Tongue (tissue), 3 donors: Measurements from ENCODE around the gene FGR. TPM values are rescaled to one million over a fixed set of nuclear protein-coding genes. Genes with fewer than 3 reads are reported as not detected.

ENCODE experiments used
- DNase-seq: peaks from one replicate; pipeline ENCODE4 v3.0.0-alpha.2; 2015
- small RNA-seq: library from RNA; depleted of rRNA; stranded (forward); fragments of <200 nt; gene quantifications from one replicate; pipeline ENCODE3, GENCODE V24; 2014; ENCODE audit warnings: low replicate concordance
- total RNA-seq: library from RNA; depleted of rRNA; stranded (reverse); fragments of >200 nt; gene quantifications from one replicate; pipeline ENCODE4 v1.2.3, GENCODE V29; 2014

FGR gene
- total RNA-seq, 1 donor from 2014 or later: 6.6 TPM

GRCh38 chr1:27566462-27567145, 68.4 kb downstream of the FGR start:
- DNase-seq: peak; percentile 88

GRCh38 chr1:27564710-27565649, 70.0 kb downstream of the FGR start:
- peak; percentile 87 for DNase-seq

GRCh38 chr1:27563591-27564471, 71.2 kb downstream of the FGR start:
- no peak for DNase-seq

- no peak for DNase-seq
Observed at GRCh38 chr1:27563341-27563590, 71.7 kb downstream of the FGR start.

GRCh38 chr1:27562534-27563340, 72.2 kb downstream of the FGR start:
- DNase-seq: no peak

Small RNA genes within 50 kb of the gene (small RNA-seq; reads per million reads assigned to genes)
- gene AL031729.1: not detected
- gene RNU6-949P: not detected

Other genes starting within 250 kb of the FGR start
- 0.41 TPM for gene GPR3, start 242.6 kb downstream of the FGR start, total RNA-seq
- gene WASF2, start 145.0 kb downstream of the FGR start, total RNA-seq: 40.3 TPM
- gene AHDC1, start 31.0 kb downstream of the FGR start, total RNA-seq: 50.8 TPM
- 30.4 TPM for gene IFI6, start 37.0 kb upstream of the FGR start, total RNA-seq
- gene FAM76A, start 90.8 kb upstream of the FGR start, total RNA-seq: 18.1 TPM
- 45.0 TPM for gene STX12, start 138.0 kb upstream of the FGR start, total RNA-seq
- 32.9 TPM for gene PPP1R8, start 195.6 kb upstream of the FGR start, total RNA-seq
- 8.0 TPM for gene THEMIS2, start 237.4 kb upstream of the FGR start, total RNA-seq